ENCODE results near the gene PPP2R3A.
"Not testable (repeated sequence)": the region's sequence is repeated elsewhere in the genome, so short reads cannot be mapped to it uniquely, and the experiment has no call there.

DNA sequence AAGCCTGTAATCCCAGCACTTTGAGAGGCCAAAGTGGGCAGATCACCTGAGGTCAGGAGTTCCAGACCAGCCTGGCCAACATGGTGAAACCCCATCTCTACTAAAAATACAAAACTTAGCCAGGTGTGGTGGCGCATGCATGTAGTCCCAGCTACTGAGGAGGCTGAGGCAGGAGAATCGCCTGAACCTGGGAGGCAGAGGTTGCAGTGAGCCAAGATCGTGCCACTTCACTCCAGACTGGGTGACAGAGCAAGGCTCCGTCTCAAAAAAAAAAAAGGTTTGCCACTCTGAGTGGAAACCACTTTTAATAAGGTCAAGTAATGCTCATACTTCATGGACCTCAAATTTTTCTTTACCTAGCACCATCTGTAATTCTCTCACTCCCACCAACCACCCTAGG, 178.9 kb downstream of the PPP2R3A start:
- not testable (repeated sequence) for TF ChIP-seq EZH2phosphoT487 (IDR thresholded peaks at IDR 0.05; ENCODE audit: low read depth); CTCF (IDR thresholded peaks at IDR 0.05; ENCODE audit: low read depth, low read length)
